Renal pelvis (tissue), 4 donors: ENCODE results near the gene ZIC5. TPM values are rescaled to one million over a fixed set of nuclear protein-coding genes. Genes with fewer than 3 reads are reported as not detected.
A peak's percentile ranks its signal among the peaks of the same experiment; 100 is the strongest.

Experiments
- DNase-seq: peaks from one replicate; pipeline ENCODE4 v3.0.0-alpha.2; 2013
- polyA plus RNA-seq, 3 donors: library from polyadenylated mRNA; unstranded; fragments of 120-200 nt; gene quantifications; one replicate each; pipeline ENCODE4 v1.2.1, GENCODE V29; 2013; ENCODE audit not compliant: insufficient read length in 3 of 3

Gene ZIC5
- polyA plus RNA-seq, 3 donors = 0.05 to 0.06 TPM; not detected in 1

- no peak for DNase-seq
Observed at GRCh38 chr13:99938635-99939034, 32.9 kb downstream of the ZIC5 start.

- no peak for DNase-seq
Observed at GRCh38 chr13:99935772-99936171, 35.8 kb downstream of the ZIC5 start.

- DNase-seq = no peak
Observed at GRCh38 chr13:99932912-99933311, 38.7 kb downstream of the ZIC5 start.

- DNase-seq = no peak
Observed at GRCh38 chr13:99930925-99931324, 40.6 kb downstream of the ZIC5 start.

GRCh38 chr13:99929866-99930265, 41.7 kb downstream of the ZIC5 start:
- no peak for DNase-seq

- peak; percentile 33 for DNase-seq
Observed at GRCh38 chr13:99926014-99926731, 45.4 kb downstream of the ZIC5 start.

GRCh38 chr13:99923877-99924582, 47.5 kb downstream of the ZIC5 start:
- DNase-seq = no peak

- DNase-seq = no peak
Observed at GRCh38 chr13:99922631-99923404, 48.7 kb downstream of the ZIC5 start.

GRCh38 chr13:99919132-99919531, 52.4 kb downstream of the ZIC5 start:
- DNase-seq = no peak

GRCh38 chr13:99916366-99917103, 55.0 kb downstream of the ZIC5 start:
- DNase-seq = peak; percentile 47

GRCh38 chr13:99913167-99913566, 58.4 kb downstream of the ZIC5 start:
- no peak for DNase-seq

Other genes with a start within 250 kb of the ZIC5 start
- gene ZIC2, start 10.0 kb upstream of the ZIC5 start, polyA plus RNA-seq = under 1 TPM; 0.27 to 0.39 (median 0.29) TPM
- gene PCCA, start 117.3 kb upstream of the ZIC5 start, polyA plus RNA-seq = 10 to 100 TPM; 49.0 to 53.6 (median 51.0) TPM